ENCODE results near the gene CCDC57. TPM values are rescaled to one million over a fixed set of nuclear protein-coding genes. Genes with fewer than 3 reads are reported as not detected.

Gene CCDC57
- total and polyA plus RNA-seq, 8 donors: 19.6 to 176 (median 25.4) TPM

GRCh38 chr17:82219753-82220709 is 7.4 kb upstream of the CCDC57 start:
- DNase-seq: peak in 1 of 6 donors; percentile 66
- H3K27ac ChIP-seq: no peak overlapping the region
- no peak for ATAC-seq
- peaks cover 11 to 19% (median 13%) of the 10 kb centered on the region in 3 donors for H3K4me1 ChIP-seq
- no peaks in the 10 kb centered on the region for H3K9me3 ChIP-seq
- no peaks in the 10 kb centered on the region for H3K27me3 ChIP-seq
- TF ChIP-seq, protein P1, sequence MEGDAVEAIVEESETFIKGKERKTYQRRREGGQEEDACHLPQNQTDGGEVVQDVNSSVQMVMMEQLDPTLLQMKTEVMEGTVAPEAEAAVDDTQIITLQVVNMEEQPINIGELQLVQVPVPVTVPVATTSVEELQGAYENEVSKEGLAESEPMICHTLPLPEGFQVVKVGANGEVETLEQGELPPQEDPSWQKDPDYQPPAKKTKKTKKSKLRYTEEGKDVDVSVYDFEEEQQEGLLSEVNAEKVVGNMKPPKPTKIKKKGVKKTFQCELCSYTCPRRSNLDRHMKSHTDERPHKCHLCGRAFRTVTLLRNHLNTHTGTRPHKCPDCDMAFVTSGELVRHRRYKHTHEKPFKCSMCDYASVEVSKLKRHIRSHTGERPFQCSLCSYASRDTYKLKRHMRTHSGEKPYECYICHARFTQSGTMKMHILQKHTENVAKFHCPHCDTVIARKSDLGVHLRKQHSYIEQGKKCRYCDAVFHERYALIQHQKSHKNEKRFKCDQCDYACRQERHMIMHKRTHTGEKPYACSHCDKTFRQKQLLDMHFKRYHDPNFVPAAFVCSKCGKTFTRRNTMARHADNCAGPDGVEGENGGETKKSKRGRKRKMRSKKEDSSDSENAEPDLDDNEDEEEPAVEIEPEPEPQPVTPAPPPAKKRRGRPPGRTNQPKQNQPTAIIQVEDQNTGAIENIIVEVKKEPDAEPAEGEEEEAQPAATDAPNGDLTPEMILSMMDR (IDR thresholded peaks at IDR 0.05): no peak
- no peak for FAIRE-seq
- no peaks in the 10 kb centered on the region for H3K36me3 ChIP-seq
- H3K4me3 ChIP-seq: no peak overlapping the region
- WGBS, 2 donors: 84 to 89% methylated on average over 7 to 11 of the region's 11 CpGs
- intact Hi-C loops (cut with DNase I): no loop called here

- no peak for FAIRE-seq
These were observed 6.4 kb upstream of the CCDC57 start for GRCh38 chr17:82219083-82219482.

DNA sequence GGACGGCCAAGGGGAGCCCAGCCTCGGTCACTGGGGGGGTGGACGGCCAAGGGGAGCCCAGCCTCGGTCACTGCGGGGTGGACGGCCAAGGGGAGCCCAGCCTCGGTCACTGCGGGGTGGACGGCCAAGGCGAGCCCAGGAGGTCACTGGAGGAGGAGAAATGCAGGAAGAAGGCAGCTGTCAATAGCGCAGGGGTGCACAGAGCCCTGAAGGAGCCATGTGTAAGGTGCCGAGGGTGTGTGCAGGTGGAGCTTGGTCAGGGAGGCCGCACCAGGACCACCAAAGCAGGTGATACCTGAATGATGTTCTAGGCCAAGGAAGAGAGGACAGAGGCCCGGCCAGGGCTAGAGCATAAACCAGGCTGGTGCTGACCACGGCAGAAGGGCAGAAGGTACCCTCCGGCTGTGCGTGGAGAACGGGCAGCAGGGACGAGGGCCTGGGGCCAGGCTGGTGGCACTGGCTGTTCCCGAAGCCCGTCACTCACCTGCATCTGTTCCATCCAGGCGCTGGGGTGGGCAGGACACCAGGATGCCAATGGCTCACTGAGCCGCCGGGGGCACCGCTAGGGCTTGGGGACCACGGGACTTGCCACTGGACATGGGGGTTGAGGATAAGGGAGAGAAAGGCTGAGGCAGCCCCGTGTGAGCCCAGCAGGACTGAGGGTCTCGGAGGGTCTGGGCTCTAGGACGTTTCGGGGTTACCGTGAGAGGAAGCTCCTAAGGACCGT is 5.9 kb upstream of the CCDC57 start:
- ATAC-seq: no peak
- Histone ChIP-seq H3K4me3 (no peak overlapping the region), H3K36me3 (no peaks in the 10 kb centered on the region), H3K4me1 (peaks cover 11 to 19% (median 13%) of the 10 kb centered on the region in 3 donors), H3K27me3 (no peaks in the 10 kb centered on the region), H3K9me3 (no peaks in the 10 kb centered on the region), H3K27ac (no peak overlapping the region)
- 90 to 94% methylated on average over 28 to 32 of the region's 32 CpGs for WGBS, 2 donors
- TF ChIP-seq, protein P1 (IDR thresholded peaks at IDR 0.05): no peak
- FAIRE-seq: no peak
- DNase-seq: peak in 2 of 6 donors; percentile 63 to 73
- intact Hi-C loops (cut with DNase I): no loop called here

More at GRCh38 chr17:82219083-82219482, 6.4 kb upstream of the CCDC57 start:
- intact Hi-C loops (cut with DNase I): no loop called here
- no peaks in the 10 kb centered on the region for H3K27me3 ChIP-seq
- H3K4me1 ChIP-seq: peaks cover 11 to 19% (median 13%) of the 10 kb centered on the region in 3 donors
- H3K27ac ChIP-seq: no peak overlapping the region
- DNase-seq (peak in 1 of 6 donors; percentile 12), ATAC-seq (no peak)
- no peaks in the 10 kb centered on the region for H3K9me3 ChIP-seq
- no peaks in the 10 kb centered on the region for H3K36me3 ChIP-seq
- no peak overlapping the region for H3K4me3 ChIP-seq
- 90% methylated on average over 3 to 7 of the region's 7 CpGs for WGBS, 2 donors
- TF ChIP-seq, protein P1 (IDR thresholded peaks at IDR 0.05): no peak

DNA sequence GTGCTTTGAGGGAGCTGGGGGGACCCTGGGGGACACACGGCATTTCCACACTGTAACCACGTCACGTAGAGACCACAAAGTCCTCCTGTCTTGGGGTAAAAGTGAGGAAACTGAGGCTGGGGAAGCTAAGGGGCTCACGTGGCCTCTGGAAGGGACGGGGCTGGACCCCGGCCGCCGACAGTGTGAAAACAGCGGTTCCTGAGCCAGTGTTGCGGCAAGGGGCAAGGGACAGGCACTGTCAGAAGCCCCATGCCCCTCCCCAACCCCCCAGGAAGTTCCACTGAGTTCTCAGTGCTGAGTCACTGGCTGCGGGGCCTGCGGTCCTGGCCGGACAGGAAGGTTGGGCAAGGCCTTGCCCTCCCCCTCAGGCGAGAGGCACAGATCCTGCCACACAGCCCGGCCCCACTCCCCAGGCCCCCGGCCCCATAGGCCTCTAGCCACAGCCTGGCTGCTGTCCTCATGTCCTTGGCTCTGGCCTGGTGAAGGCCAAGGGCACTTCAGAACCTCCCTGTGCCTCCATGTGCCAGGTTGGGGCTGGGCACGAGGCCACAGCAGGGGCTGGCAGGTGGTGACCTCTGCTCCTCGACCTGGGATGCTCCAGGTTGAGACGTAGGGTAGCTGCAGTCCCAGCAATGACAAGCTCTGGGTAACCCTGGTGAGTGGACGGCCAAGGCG is 5.0 kb upstream of the CCDC57 start:
- Histone ChIP-seq H3K27ac (peak overlapping the region; percentile 40 to 84 (median 82)), H3K9me3 (no peaks in the 10 kb centered on the region), H3K4me3 (no peak overlapping the region), H3K4me1 (peaks cover 11 to 19% (median 13%) of the 10 kb centered on the region in 3 donors), H3K36me3 (no peaks in the 10 kb centered on the region), H3K27me3 (no peaks in the 10 kb centered on the region)
- FAIRE-seq (no peak), ATAC-seq (peak in 2 of 4 donors; percentile 21 to 36), DNase-seq (peak in 5 of 6 donors; percentile 37 to 80 (median 65))
- TF ChIP-seq, protein P1 (IDR thresholded peaks at IDR 0.05): no peak
- intact Hi-C loops (cut with DNase I): no loop called here
- WGBS, 2 donors: 78 to 83% methylated on average over 19 to 21 of the region's 21 CpGs
